DMS153 (cell line): ENCODE data around the gene IGSF21.

Experiments used
- DNase-seq: peaks from one replicate; lab custom pipeline; 2025; lab: John Stamatoyannopoulos, UW

IGSF21 gene

GRCh38 chr1:18205319-18205718, 97.7 kb downstream of the IGSF21 start:
- DNase-seq: no peak

- no peak for DNase-seq
Observed at GRCh38 chr1:18211764-18212163, 104.2 kb downstream of the IGSF21 start.

- no peak for DNase-seq
Observed at GRCh38 chr1:18217398-18218043, 109.9 kb downstream of the IGSF21 start.

- no peak for DNase-seq
Observed at GRCh38 chr1:18229625-18230024, 122.0 kb downstream of the IGSF21 start.

- no peak for DNase-seq
Observed at GRCh38 chr1:18230321-18230720, 122.7 kb downstream of the IGSF21 start.

- no peak for DNase-seq
Observed at GRCh38 chr1:18230840-18231239, 123.2 kb downstream of the IGSF21 start.

- no peak for DNase-seq
Observed at GRCh38 chr1:18232052-18232451, 124.5 kb downstream of the IGSF21 start.

- DNase-seq: no peak
Observed at GRCh38 chr1:18233176-18233864, 125.7 kb downstream of the IGSF21 start.

- DNase-seq: peak; percentile 33
Observed at GRCh38 chr1:18234790-18235242, 127.2 kb downstream of the IGSF21 start.

GRCh38 chr1:18237371-18237770, 129.8 kb downstream of the IGSF21 start:
- DNase-seq: no peak

- no peak for DNase-seq
Observed at GRCh38 chr1:18238190-18238589, 130.6 kb downstream of the IGSF21 start.

GRCh38 chr1:18239671-18240070, 132.1 kb downstream of the IGSF21 start:
- no peak for DNase-seq

GRCh38 chr1:18240906-18241305, 133.3 kb downstream of the IGSF21 start:
- DNase-seq: no peak

GRCh38 chr1:18241891-18242290, 134.3 kb downstream of the IGSF21 start:
- no peak for DNase-seq

- no peak for DNase-seq
Observed at GRCh38 chr1:18243503-18244175, 136.0 kb downstream of the IGSF21 start.

- no peak for DNase-seq
Observed at GRCh38 chr1:18244762-18245161, 137.2 kb downstream of the IGSF21 start.

GRCh38 chr1:18245647-18246046, 138.0 kb downstream of the IGSF21 start:
- DNase-seq: no peak

GRCh38 chr1:18246543-18246942, 138.9 kb downstream of the IGSF21 start:
- no peak for DNase-seq

GRCh38 chr1:18247151-18247550, 139.6 kb downstream of the IGSF21 start:
- DNase-seq: no peak

- no peak for DNase-seq
Observed at GRCh38 chr1:18249631-18250030, 142.0 kb downstream of the IGSF21 start.

GRCh38 chr1:18253093-18253492, 145.5 kb downstream of the IGSF21 start:
- peak; percentile 54 for DNase-seq

GRCh38 chr1:18256282-18257235, 149.0 kb downstream of the IGSF21 start:
- peak; percentile 49 for DNase-seq
